Caco-2 (cell line): ENCODE results near the gene EDARADD. TPM values are rescaled to one million over a fixed set of nuclear protein-coding genes. Genes with fewer than 3 reads are reported as not detected.

Experiments
- BruUV-seq: library from RNA; stranded (reverse); fragments of 400-500 nt; replicated peaks from 2 replicates; lab custom pipeline; 2021; lab: Mats Ljungman, UMichigan
- CTCF ChIA-PET: fragments of 300-600 bp; sonication (Branson Sonifier 250); formaldehyde crosslinking; loops from one replicate; lab custom pipeline; 2022; ENCODE audit warnings: antibody characterized with exemption; lab: Charles Lee
- POLR2A ChIA-PET: fragments of 300-600 bp; sonication (Branson Sonifier 250); formaldehyde crosslinking; loops from one replicate; lab custom pipeline; 2022; ENCODE audit warnings: antibody characterized with exemption; lab: Charles Lee
- DNase-seq, 2 experiments: peaks; one replicate each; pipeline versions ENCODE4 v3.0.0 to v3.0.0-alpha.2; 2020 to 2022
- H3K27me3 ChIP-seq: replicated peaks from 2 replicates; pipeline ENCODE4 v1.6.0; 2011; ENCODE audit warnings: low read length; ENCODE audit not compliant: control insufficient read depth, insufficient read depth
- H3K36me3 ChIP-seq: 2 replicates; pipeline ENCODE4 v1.5.1; 2011; ENCODE audit warnings: low read length; ENCODE audit not compliant: control insufficient read depth, insufficient read depth
- H3K4me1 ChIP-seq: fragments of 250-450 bp; sonication (Bioruptor Pico); 2 replicates; pipeline ENCODE4 v1.5.1; 2020; ENCODE audit warnings: mild to moderate bottlenecking
- H3K4me3 ChIP-seq: 2 replicates; pipeline ENCODE4 v1.5.1; 2011; ENCODE audit warnings: low read depth, mild to moderate bottlenecking, control low read depth, low read length
- H3K9me3 ChIP-seq: fragments of 250-450 bp; sonication (Bioruptor Pico); 2 replicates; pipeline ENCODE4 v1.5.1; 2020; ENCODE audit warnings: mild to moderate bottlenecking, moderate library complexity
- H3K27ac Mint-ChIP-seq: one replicate; pipeline ENCODE4 v1.8.0; 2022; ENCODE audit warnings: mixed read lengths; ENCODE audit not compliant: unreplicated experiment
- H3K27me3 Mint-ChIP-seq: one replicate; pipeline ENCODE4 v1.8.0; 2022; ENCODE audit warnings: mixed read lengths; ENCODE audit not compliant: insufficient read depth, unreplicated experiment
- H3K36me3 Mint-ChIP-seq: one replicate; pipeline ENCODE4 v1.8.0; 2022; ENCODE audit warnings: mild to moderate bottlenecking, mixed read lengths; ENCODE audit not compliant: insufficient read depth, unreplicated experiment
- H3K4me1 Mint-ChIP-seq: one replicate; pipeline ENCODE4 v1.8.0; 2022; ENCODE audit warnings: low read depth, mixed read lengths; ENCODE audit not compliant: unreplicated experiment
- H3K4me3 Mint-ChIP-seq: one replicate; pipeline ENCODE4 v1.8.0; 2022; ENCODE audit warnings: mild to moderate bottlenecking, moderate library complexity, mixed read lengths; ENCODE audit not compliant: unreplicated experiment
- H3K9me3 Mint-ChIP-seq: one replicate; pipeline ENCODE4 v1.8.0; 2022; ENCODE audit warnings: mixed read lengths; ENCODE audit not compliant: unreplicated experiment
- intact Hi-C: fragments of 100-400 bp; cut with micrococcal nuclease; formaldehyde crosslinking; loops from one replicate; pipeline ENCODE4 v1.10.0; 2022; ENCODE audit not compliant: unreplicated experiment
- total RNA-seq: library from RNA; stranded (reverse); gene quantifications from 2 replicates; pipeline ENCODE4 v1.2.3, GENCODE V29; 2022
- TF ChIP-seq, protein P1 (sequence below), 2 experiments: fragments of 200-600 bp in 1 of 2; IDR thresholded peaks; 1 replicate in 1 of 2; 2 replicates in 1 of 2; pipeline versions ENCODE4 v1.5.1 to v1.8.0; 2011 to 2022; ENCODE audit warnings: antibody characterized with exemption in 1 of 2, control low read depth in 1 of 2, inconsistent platforms in 1 of 2, low read depth in 1 of 2, low read length in 1 of 2, mild to moderate bottlenecking in 1 of 2, moderate library complexity in 1 of 2; ENCODE audit not compliant: insufficient read depth in 1 of 2, severe bottlenecking in 1 of 2, unreplicated experiment in 1 of 2

EDARADD gene
- total RNA-seq, 1 experiment from 2014 or later: 14.4 TPM

DNA sequence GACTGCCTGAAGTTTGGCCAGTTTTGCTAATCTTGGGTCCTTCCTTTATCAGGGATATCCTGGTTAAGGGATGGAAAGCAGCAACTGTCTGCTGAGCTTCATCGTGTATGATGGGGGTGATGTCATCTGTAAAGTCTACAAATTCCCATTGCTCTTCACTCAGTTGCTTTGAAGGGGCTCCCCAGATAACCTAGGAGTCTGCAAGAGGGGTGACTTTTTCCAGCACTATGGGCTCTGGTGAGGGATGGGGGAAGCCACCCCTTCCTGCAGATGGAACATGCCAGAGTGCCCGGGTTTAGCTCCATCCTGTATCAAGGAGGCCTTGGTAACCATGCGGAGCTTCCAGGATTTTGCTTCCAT is 28.4 kb downstream of the EDARADD start:
- Histone ChIP-seq H3K4me3 (no peak overlapping the region), H3K27me3 (no peaks in the 10 kb centered on the region), H3K36me3 (no peaks in the 10 kb centered on the region; the same call in 1 of the 2 replicates), H3K4me1 (no peaks in the 10 kb centered on the region), H3K9me3 (no peaks in the 10 kb centered on the region)
- Mint-ChIP-seq H3K27ac (no peak overlapping the region), H3K36me3 (peaks cover 9% of the 10 kb centered on the region), H3K4me3 (no peak overlapping the region), H3K27me3 (no peaks in the 10 kb centered on the region), H3K9me3 (peaks cover 10% of the 10 kb centered on the region), H3K4me1 (peaks cover 12% of the 10 kb centered on the region)
- no peak for DNase-seq
- TF ChIP-seq, protein P1, sequence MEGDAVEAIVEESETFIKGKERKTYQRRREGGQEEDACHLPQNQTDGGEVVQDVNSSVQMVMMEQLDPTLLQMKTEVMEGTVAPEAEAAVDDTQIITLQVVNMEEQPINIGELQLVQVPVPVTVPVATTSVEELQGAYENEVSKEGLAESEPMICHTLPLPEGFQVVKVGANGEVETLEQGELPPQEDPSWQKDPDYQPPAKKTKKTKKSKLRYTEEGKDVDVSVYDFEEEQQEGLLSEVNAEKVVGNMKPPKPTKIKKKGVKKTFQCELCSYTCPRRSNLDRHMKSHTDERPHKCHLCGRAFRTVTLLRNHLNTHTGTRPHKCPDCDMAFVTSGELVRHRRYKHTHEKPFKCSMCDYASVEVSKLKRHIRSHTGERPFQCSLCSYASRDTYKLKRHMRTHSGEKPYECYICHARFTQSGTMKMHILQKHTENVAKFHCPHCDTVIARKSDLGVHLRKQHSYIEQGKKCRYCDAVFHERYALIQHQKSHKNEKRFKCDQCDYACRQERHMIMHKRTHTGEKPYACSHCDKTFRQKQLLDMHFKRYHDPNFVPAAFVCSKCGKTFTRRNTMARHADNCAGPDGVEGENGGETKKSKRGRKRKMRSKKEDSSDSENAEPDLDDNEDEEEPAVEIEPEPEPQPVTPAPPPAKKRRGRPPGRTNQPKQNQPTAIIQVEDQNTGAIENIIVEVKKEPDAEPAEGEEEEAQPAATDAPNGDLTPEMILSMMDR (IDR thresholded peaks at IDR 0.05; ENCODE audit: insufficient read depth in 1 of 2, low read depth in 1 of 2, low read length in 1 of 2, severe bottlenecking in 1 of 2, unreplicated experiment in 1 of 2): no peak
- CTCF ChIA-PET: no interaction called here
- POLR2A ChIA-PET: no interaction called here
- intact Hi-C loops: no loop called here
- BruUV-seq: no TSS peak

DNA sequence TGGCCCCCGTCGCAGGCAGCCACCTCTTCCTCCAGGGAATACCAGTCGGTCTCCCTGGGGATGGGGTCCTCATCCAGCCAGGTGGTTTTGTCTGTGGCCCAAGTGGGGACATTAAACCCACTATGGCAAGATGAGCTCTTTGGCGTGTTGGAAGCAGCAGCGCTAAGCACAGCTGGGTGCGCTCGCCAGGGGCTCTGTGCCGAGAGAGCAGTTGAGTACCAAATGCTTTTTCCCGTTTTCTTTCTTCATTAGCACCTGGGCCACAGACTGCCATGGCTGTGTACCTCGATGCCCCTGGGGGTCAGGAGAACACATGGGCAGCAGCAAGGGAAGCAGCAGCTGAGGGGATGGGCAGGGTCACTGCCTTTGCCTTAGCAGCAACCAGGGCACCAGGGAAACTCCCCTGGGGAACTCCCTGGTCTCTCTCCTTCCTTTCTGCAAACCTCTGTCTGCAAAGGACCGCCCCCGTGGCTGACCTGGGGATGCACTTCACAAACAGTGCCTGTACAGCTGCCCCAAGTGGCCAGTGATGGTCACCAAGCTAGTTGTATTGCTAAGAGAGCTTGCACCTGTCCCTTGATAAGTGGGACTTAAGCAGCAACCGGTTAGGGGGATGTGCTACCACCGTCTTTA is 31.1 kb downstream of the EDARADD start:
- Histone ChIP-seq H3K27me3 (no peaks in the 10 kb centered on the region), H3K4me3 (no peak overlapping the region), H3K9me3 (no peaks in the 10 kb centered on the region; the same call in 1 of the 2 replicates), H3K36me3 (no peaks in the 10 kb centered on the region; the same call in 1 of the 2 replicates), H3K4me1 (no peaks in the 10 kb centered on the region)
- peaks cover 8% of the 10 kb centered on the region for H3K9me3 Mint-ChIP-seq
- H3K27me3 Mint-ChIP-seq: no peaks in the 10 kb centered on the region
- DNase-seq: peak; percentile 37 to 41
- peaks cover 12% of the 10 kb centered on the region for H3K4me1 Mint-ChIP-seq
- peaks cover 13% of the 10 kb centered on the region for H3K36me3 Mint-ChIP-seq
- BruUV-seq: no TSS peak
- POLR2A ChIA-PET: no interaction called here
- intact Hi-C loops: no loop called here
- no peak overlapping the region for H3K4me3 Mint-ChIP-seq
- CTCF ChIA-PET: no interaction called here
- TF ChIP-seq, protein P1 (IDR thresholded peaks at IDR 0.05; ENCODE audit: insufficient read depth in 1 of 2, low read depth in 1 of 2, low read length in 1 of 2, severe bottlenecking in 1 of 2, unreplicated experiment in 1 of 2): peak in 1 of 2 experiments; percentile 11
- H3K27ac Mint-ChIP-seq: no peak overlapping the region

DNA sequence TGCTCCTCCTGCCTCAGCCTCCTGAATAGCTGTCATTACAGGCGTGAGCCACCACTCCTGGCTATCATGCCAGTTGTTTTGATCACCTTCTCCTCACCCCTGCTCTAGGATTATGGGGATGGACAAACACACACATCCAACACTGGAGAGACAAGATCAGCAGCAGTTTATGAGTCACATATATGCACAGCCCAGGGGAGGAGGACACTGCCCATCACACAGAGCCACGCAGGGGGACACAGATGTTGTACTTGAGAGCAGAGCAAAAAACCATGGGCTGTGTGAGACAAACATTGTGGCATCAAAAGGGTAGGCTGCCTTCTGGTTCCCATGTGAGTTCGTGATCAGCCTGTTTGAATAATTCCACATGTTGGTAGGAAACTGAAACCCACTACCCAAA is 32.1 kb downstream of the EDARADD start:
- Mint-ChIP-seq H3K27me3 (no peaks in the 10 kb centered on the region), H3K27ac (no peak overlapping the region), H3K9me3 (no peaks in the 10 kb centered on the region), H3K4me1 (peaks cover 1% of the 10 kb centered on the region), H3K4me3 (no peak overlapping the region), H3K36me3 (peaks cover 13% of the 10 kb centered on the region)
- no peaks in the 10 kb centered on the region for H3K4me1 ChIP-seq
- TF ChIP-seq, protein P1 (IDR thresholded peaks at IDR 0.05; ENCODE audit: insufficient read depth in 1 of 2, low read depth in 1 of 2, low read length in 1 of 2, severe bottlenecking in 1 of 2, unreplicated experiment in 1 of 2): no peak
- ChIA-PET CTCF (no interaction called here), POLR2A (no interaction called here)
- H3K4me3 ChIP-seq: no peak overlapping the region
- no peaks in the 10 kb centered on the region; the same call in 1 of the 2 replicates for H3K9me3 ChIP-seq
- intact Hi-C loops: no loop called here
- H3K27me3 ChIP-seq: no peaks in the 10 kb centered on the region
- BruUV-seq: no TSS peak
- H3K36me3 ChIP-seq: no peaks in the 10 kb centered on the region; the same call in 1 of the 2 replicates
- no peak for DNase-seq
